DMS114 treated with DMSO at 0.1 percent for 48 hours (cell line): ENCODE measurements around the gene FOXN3.
"Not testable (repeated sequence)": the region's sequence is repeated elsewhere in the genome, so short reads cannot be mapped to it uniquely, and the experiment has no call there.

Experiments
- DNase-seq: peaks from one replicate; lab custom pipeline; 2025; ENCODE audit not compliant: unreplicated experiment; lab: John Stamatoyannopoulos, UW

The FOXN3 gene

GRCh38 chr14:89206389-89207031, 210.5 kb downstream of the FOXN3 start:
- no peak for DNase-seq

GRCh38 chr14:89205137-89205740, 211.8 kb downstream of the FOXN3 start:
- DNase-seq = no peak

GRCh38 chr14:89202413-89203190, 214.4 kb downstream of the FOXN3 start:
- DNase-seq = no peak

GRCh38 chr14:89201645-89202044, 215.4 kb downstream of the FOXN3 start:
- DNase-seq = no peak

DNA sequence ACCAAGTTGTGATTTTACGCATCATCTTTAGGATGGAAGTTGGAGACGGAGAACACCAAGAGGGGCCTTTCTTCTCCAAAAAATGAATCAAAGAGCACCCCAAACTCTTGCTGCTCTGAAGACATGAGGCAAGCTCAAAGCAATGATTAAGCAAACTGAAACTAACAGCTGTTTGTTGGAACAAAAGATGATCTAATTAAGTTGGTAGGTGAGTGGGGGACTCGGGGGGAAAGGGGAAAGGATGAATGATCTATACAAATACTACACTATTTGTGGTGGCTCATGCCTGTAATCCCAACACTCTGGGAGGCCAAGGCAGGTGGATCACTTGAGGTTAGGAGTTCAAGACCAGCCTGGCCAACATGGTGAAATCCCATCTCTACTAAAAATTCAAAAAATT, 217.7 kb downstream of the FOXN3 start:
- DNase-seq = not testable (repeated sequence)

- DNase-seq = no peak
Observed at GRCh38 chr14:89198544-89199329, 218.3 kb downstream of the FOXN3 start.

DNA sequence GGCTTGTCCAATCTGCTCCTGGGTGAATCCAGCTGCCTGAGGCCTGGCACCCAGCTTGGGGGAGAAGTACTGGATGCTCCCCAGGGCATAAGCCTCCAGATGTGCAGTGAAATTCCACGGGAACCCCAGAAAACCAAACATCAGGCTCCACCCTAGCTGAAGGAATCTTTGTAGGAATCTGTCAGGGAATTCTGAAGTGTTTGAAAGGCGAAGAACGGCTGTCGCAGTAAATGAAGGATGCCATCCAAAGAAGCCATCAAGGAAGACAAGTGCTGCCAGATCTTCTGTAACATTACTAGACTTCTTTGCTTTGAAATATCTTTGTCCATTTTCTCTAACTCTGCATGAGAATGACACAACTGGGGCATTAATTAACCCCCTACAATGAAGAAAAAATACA, 219.4 kb downstream of the FOXN3 start:
- no peak for DNase-seq

- no peak for DNase-seq
Observed at GRCh38 chr14:89196545-89196944, 220.5 kb downstream of the FOXN3 start.

- no peak for DNase-seq
Observed at GRCh38 chr14:89194376-89194775, 222.7 kb downstream of the FOXN3 start.

DNA sequence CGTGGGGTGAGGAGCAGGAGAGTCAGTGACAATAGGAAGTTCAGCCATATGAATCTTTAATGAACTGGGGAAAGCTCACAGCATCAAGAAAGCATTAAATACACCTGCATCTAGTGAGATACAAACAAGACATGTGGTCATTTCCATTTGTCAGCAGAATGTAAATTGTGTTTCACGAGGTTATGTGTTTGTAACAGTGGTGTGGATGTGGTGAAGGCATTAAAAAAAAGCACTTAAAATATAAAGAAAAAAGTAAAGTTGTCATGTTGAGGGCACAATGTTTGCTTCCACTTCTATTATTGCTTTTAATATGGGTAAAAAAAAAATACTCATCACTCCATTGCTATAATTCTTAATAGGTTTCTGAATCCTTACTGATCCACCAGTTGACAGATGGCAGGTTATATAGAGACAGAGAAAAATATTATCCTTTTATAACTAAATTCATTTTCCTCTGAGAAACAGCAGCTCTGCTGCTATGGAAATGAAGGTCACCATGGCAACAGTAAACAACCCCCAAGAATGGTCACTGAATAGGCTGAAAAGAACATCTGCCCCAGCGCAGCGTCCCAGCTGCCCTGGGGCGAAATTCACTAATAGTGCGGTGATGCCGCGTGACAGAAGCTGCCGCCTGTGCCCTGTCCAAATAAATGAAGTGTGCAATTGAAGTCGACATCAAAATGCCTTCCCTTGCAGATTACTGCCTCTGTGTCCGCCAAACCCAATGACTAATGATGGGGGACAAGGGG, 226.1 kb downstream of the FOXN3 start:
- DNase-seq = no peak

- DNase-seq = no peak
Observed at GRCh38 chr14:89188492-89188891, 228.5 kb downstream of the FOXN3 start.

DNA sequence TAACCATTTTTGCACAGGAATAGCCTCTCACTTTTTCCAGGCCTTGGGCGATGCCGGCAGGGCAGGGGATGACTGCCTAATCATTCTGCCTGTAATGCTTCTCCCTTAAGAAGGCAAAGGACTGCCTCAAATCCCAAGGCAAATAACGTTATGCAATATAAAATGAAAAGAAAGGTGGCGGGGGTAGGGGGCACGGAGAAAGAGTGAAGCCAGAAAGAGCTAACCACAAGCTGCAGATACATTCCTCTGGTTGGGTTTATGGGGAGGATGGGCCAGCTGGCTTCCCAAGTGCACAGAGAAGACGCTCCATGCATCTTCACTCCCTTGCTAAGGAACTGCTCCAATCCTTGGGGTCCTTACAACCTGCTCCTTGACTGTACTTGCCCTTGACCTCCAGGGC, 229.5 kb downstream of the FOXN3 start:
- no peak for DNase-seq

GRCh38 chr14:89186856-89187376, 230.1 kb downstream of the FOXN3 start:
- no peak for DNase-seq

- DNase-seq = no peak
Observed at GRCh38 chr14:89185919-89186855, 230.8 kb downstream of the FOXN3 start.

- no peak for DNase-seq
Observed at GRCh38 chr14:89184952-89185351, 232.1 kb downstream of the FOXN3 start.

DNA sequence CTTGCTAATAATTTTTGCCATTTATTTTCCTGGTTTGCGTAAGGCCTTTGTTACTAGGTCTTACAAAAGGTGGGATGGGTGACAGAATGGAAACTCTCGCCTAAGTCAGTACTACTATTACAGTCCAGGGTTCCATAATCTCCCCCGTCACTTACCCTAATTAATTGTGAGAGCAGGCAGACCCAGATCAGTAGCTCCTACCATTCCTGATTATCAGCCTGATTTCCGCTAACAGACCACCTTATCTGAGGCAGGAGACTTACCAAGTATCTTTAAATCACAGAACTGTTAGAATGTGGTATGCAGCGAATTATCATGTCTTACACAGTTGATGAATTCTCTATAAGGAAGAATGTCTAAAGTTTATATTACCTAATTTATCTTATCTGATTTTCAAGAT, 234.7 kb downstream of the FOXN3 start:
- DNase-seq = no peak

DNA sequence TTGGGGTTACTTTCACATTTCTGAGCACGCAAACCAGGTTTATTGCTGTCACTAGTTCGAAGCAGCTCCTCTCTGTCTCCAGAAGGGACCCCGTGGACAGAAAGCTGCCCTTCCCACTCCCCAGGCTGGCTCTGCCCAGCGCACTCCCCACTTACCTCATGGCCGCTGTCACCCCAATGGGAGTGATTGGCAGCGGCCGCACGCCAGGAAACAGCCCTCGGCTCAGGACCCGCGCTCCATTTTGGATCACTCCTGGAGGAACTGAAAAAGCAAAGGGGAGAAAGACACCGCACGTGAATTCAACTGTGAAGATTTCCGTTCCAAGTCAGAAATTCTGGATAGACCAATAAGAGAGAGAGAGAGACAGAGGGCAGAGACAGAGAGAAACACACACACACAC, 236.5 kb downstream of the FOXN3 start:
- no peak for DNase-seq

DNA sequence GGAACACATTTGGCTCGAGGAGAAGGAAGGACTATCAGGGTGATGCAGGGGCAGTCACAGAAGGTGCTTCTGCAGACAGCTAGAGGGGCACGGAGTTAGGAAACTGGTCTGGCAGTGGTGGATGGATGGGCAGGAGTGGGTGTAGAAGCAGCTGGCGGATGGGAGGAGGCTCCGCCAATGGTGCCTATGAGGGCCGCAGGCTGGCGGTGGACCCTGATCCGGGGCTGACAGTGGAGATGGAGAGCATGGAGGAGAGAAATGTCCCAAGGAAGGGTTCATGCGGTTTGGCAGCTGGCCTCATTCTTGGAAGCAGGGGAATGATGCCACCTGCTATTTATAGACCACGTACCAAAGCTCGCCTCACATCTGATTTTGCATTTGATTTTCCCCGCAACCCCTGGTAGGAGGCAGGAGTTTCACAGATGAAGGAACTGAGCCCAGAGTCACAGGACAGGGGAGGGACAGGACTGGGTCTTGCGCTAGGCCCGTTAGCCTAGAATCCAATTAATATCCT, 237.1 kb downstream of the FOXN3 start:
- no peak for DNase-seq

DNA sequence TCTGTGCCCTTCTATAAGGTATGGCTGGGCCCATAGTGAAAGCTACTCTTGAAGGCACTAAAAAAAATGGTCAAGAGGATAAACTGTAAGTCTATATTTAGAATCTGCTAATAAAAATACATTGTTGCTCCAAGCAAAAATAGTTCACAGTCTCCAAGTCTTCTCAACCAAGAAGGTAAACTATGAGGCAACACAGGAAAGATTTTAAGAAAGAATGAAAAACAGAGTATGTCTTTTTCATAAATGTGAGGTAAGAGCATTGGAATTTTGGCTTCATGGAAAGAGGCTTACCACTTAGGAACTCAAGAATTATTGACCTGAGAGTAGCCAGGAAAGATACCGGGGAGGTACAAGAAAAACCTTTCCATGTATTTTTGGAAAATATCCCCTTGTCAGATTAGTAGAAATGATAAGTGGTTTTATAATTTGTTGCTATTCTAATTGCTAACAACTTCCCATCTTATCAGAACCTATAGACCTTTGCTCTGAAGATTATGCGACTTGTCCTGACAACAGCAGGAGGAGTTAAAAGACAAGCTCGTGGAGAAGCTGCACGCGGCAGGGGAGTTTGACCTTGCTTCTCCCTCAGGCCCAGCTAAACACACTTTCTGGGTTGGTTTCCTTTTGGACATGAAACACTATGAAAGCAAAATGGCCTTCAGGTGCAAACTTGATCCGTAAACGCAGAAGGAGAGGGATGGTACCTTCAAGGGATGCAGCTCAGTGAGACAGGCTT, 238.1 kb downstream of the FOXN3 start:
- no peak for DNase-seq
